GM12878 (cell line): ENCODE data around the gene SNAPC4. TPM values are rescaled to one million over a fixed set of nuclear protein-coding genes. Genes with fewer than 3 reads are reported as not detected.

Experiments
- ATAC-seq: fragments of 200-7000 bp; cut with Tn5 transposase; 3 replicates; pipeline ENCODE4 v1.9.1; 2020; ENCODE audit warnings: mild to moderate bottlenecking, moderate library complexity
- BruUV-seq: library from RNA; stranded (reverse); fragments of 400-500 nt; replicated peaks from 2 replicates; lab custom pipeline; 2021; lab: Mats Ljungman, UMichigan
- CTCF ChIA-PET: fragments of 300-600 bp; sonication (Branson Sonifier 250); formaldehyde crosslinking; extraction: SDS; loops from one replicate; lab custom pipeline; 2021; ENCODE audit warnings: inconsistent platforms; lab: Yijun Ruan, JAX
- POLR2A ChIA-PET: fragments of 350-600 bp; formaldehyde crosslinking; extraction: SDS; loops from one replicate; lab custom pipeline; 2021; ENCODE audit warnings: inconsistent platforms; lab: Charles Lee
- RAD21 ChIA-PET: fragments of 300-600 bp; sonication (Branson Sonifier 250); formaldehyde crosslinking; loops from one replicate; lab custom pipeline; 2023; ENCODE audit warnings: antibody characterized with exemption; ENCODE audit not compliant: unreplicated experiment; lab: Charles Lee
- SMC1A ChIA-PET: fragments of 300-600 bp; sonication (Branson Sonifier 250); formaldehyde crosslinking; loops from one replicate; lab custom pipeline; 2023; ENCODE audit not compliant: unreplicated experiment, uncharacterized antibody; lab: Charles Lee
- DNase-seq: peaks from one replicate; pipeline ENCODE4 v3.0.0-alpha.2; 2011; ENCODE audit warnings: low read depth, low spot score
- FAIRE-seq: peaks from 3 replicates; lab custom pipeline; 2011; peaks lifted over from hg19 to GRCh38; lab: Jason Lieb, UNC
- H2AFZ ChIP-seq: 2 replicates; pipeline ENCODE4 v1.6.0; 2011; ENCODE audit warnings: low read depth, low read length, control low read depth; ENCODE audit not compliant: control insufficient read depth
- H3K27ac ChIP-seq: 2 replicates; pipeline ENCODE4 v1.5.1; 2011; ENCODE audit warnings: control low read depth; ENCODE audit not compliant: control insufficient read depth, insufficient read depth
- H3K27me3 ChIP-seq, 2 experiments: replicated peaks in 1 of 2; 2 replicates each; pipeline versions ENCODE4 v1.6.0 to v1.6.1; 2011; ENCODE audit warnings: low read length in 1 of 2; ENCODE audit not compliant: control insufficient read depth in 2 of 2, insufficient read depth in 2 of 2
- H3K36me3 ChIP-seq, 2 experiments: 2 replicates each; pipeline ENCODE4 v1.5.1; 2011; ENCODE audit warnings: low read length in 1 of 2; ENCODE audit not compliant: control insufficient read depth in 2 of 2, insufficient read depth in 2 of 2
- H3K4me1 ChIP-seq: 2 replicates; pipeline ENCODE4 v1.6.1; 2011; ENCODE audit warnings: mild to moderate bottlenecking, low read length, moderate library complexity, mixed read lengths; ENCODE audit not compliant: control insufficient read depth, insufficient read depth
- H3K4me2 ChIP-seq: 2 replicates; pipeline ENCODE4 v1.6.0; 2011; ENCODE audit warnings: control low read depth; ENCODE audit not compliant: control insufficient read depth, insufficient read depth
- H3K4me3 ChIP-seq: fragments of 200-600 bp; sonication (generic); 2 replicates; pipeline ENCODE4 v1.5.1; 2016
- H3K79me2 ChIP-seq: 2 replicates; pipeline ENCODE4 v1.6.0; 2011; ENCODE audit warnings: low read length; ENCODE audit not compliant: control insufficient read depth, insufficient read depth
- H3K9ac ChIP-seq: 2 replicates; pipeline ENCODE4 v1.8.0; 2011; ENCODE audit warnings: low read length, control low read depth, mixed read lengths; ENCODE audit not compliant: control insufficient read depth, insufficient read depth
- H3K9me3 ChIP-seq: replicated peaks from 3 replicates; pipeline ENCODE4 v1.5.1; 2011; ENCODE audit warnings: mild to moderate bottlenecking, low read length; ENCODE audit not compliant: control insufficient read depth, insufficient read depth
- H4K20me1 ChIP-seq: 2 replicates; pipeline ENCODE4 v1.6.0; 2011; ENCODE audit not compliant: control insufficient read depth, insufficient read depth
- BACH1 ChIP-seq: fragments of 450-650 bp; IDR thresholded peaks from 2 replicates; pipeline ENCODE4 v1.6.1; 2017; ENCODE audit warnings: mild to moderate bottlenecking, borderline replicate concordance
- CREM ChIP-seq: IDR thresholded peaks from 2 replicates; pipeline ENCODE4 v1.6.1; 2014; ENCODE audit warnings: antibody characterized with exemption, low read depth
- EP300 ChIP-seq, 2 experiments: fragments of 150-350 bp in 1 of 2; IDR thresholded peaks; 2 replicates each; pipeline ENCODE4 v1.6.1; 2011 to 2012; ENCODE audit warnings: low read depth in 2 of 2, low read length in 2 of 2, borderline replicate concordance in 1 of 2, improper control_type of control experiment in 1 of 2, inconsistent platforms in 1 of 2; ENCODE audit not compliant: control insufficient read depth in 1 of 2
- ETV6 ChIP-seq, 2 experiments: fragments of 450-650 bp in 1 of 2; IDR thresholded peaks in 1 of 2; conservative IDR thresholded peaks in 1 of 2; 2 replicates each; pipeline ENCODE4 v1.6.1; 2014; ENCODE audit warnings: antibody characterized with exemption in 1 of 2, borderline replicate concordance in 1 of 2, low read depth in 1 of 2, mild to moderate bottlenecking in 1 of 2, moderate library complexity in 1 of 2
- EZH2 ChIP-seq: IDR thresholded peaks from 2 replicates; pipeline ENCODE4 v1.6.1; 2012; ENCODE audit warnings: low read depth, mild to moderate bottlenecking, control low read depth, inconsistent platforms, low read length, borderline replicate concordance; ENCODE audit not compliant: control insufficient read depth
- HDAC2 ChIP-seq: fragments of 200-600 bp; sonication (generic); IDR thresholded peaks from 2 replicates; pipeline ENCODE4 v1.6.1; 2017
- HDGF ChIP-seq: fragments of 450-650 bp; IDR thresholded peaks from 2 replicates; pipeline ENCODE4 v1.6.1; 2016; ENCODE audit warnings: antibody characterized with exemption
- NRF1 ChIP-seq: conservative IDR thresholded peaks from 2 replicates; pipeline ENCODE4 v1.6.1; 2011; ENCODE audit warnings: mild to moderate bottlenecking, low read depth, low read length, improper control_type of control experiment
- RB1 ChIP-seq: fragments of 450-650 bp; formaldehyde crosslinking; IDR thresholded peaks from 2 replicates; pipeline ENCODE4 v1.6.1; 2017; ENCODE audit warnings: mild to moderate bottlenecking, borderline replicate concordance
- SMC3 ChIP-seq: IDR thresholded peaks from 2 replicates; pipeline ENCODE4 v1.6.1; 2011; ENCODE audit warnings: low read length, improper control_type of control experiment, borderline replicate concordance
- TBL1XR1 ChIP-seq: IDR thresholded peaks from 2 replicates; pipeline ENCODE4 v1.6.1; 2012; ENCODE audit warnings: low read depth, low read length, improper control_type of control experiment
- ZNF217 ChIP-seq: fragments of 450-650 bp; IDR thresholded peaks from 2 replicates; pipeline ENCODE4 v1.6.1; 2017; ENCODE audit warnings: antibody characterized with exemption, mild to moderate bottlenecking
- WGBS: methylation state at CpG from one replicate; pipeline ENCODE4 v1.1.6; 2016; ENCODE audit warnings: low lambda C conversion rate; ENCODE audit not compliant: insufficient replicate concordance, insufficient coverage; ENCODE audit errors: missing lambda C conversion rate; 5-methylcytosine and 5-hydroxymethylcytosine counted together
- in situ Hi-C: fragments of 300-500 bp; cut with MboI; formaldehyde crosslinking; loops from 9 replicates; pipeline ENCODE4 v1.14.3; 2018; ENCODE audit warnings: mixed read lengths
- intact Hi-C: fragments of 100-400 bp; cut with micrococcal nuclease; formaldehyde crosslinking; loops from one replicate; pipeline ENCODE4 v1.14.2; 2022; ENCODE audit not compliant: unreplicated experiment
- polyA plus RNA-seq, 11 experiments: library from polyadenylated mRNA; depleted of rRNA in 4 of 11; unstranded in 6 of 11; stranded (reverse) in 5 of 11; fragments of >200 nt; fragmentation: Nextera tagmentation in 4 of 11; fragmentation: Illumina TruSeq in 1 of 11; extraction: Ambion mirVana in 4 of 11; extraction: Trizol in 1 of 11; gene quantifications; 1 replicate in 1 of 11; 2 replicates in 10 of 11; pipeline versions ENCODE4 v1.2.1 to v1.2.3, GENCODE V29; 2011 to 2016; ENCODE audit warnings: inconsistent platforms in 2 of 11, missing spikeins in 2 of 11, low read depth in 1 of 11
- total RNA-seq, 4 experiments: library from RNA; depleted of rRNA in 3 of 4; stranded (reverse); fragments of >200 nt in 3 of 4; fragmentation: Illumina TruSeq in 1 of 4; extraction: Trizol in 1 of 4; gene quantifications; 2 replicates each; pipeline versions ENCODE4 v1.2.1 to v1.2.3, GENCODE V29; 2013 to 2021
- TF ChIP-seq, protein P1 (sequence below): fragments of 450-650 bp; IDR thresholded peaks from 2 replicates; pipeline ENCODE4 v1.6.1; 2017; ENCODE audit warnings: low read depth, mild to moderate bottlenecking, moderate library complexity
- TF ChIP-seq, protein P2 (sequence below): fragments of 450-650 bp; IDR thresholded peaks from 2 replicates; pipeline ENCODE4 v1.6.1; 2017; ENCODE audit warnings: antibody characterized with exemption, mild to moderate bottlenecking, moderate library complexity
- TF ChIP-seq, protein P3 (sequence below): fragments of 450-650 bp; IDR thresholded peaks from 2 replicates; pipeline ENCODE4 v1.6.1; 2018; ENCODE audit warnings: mild to moderate bottlenecking, low read depth, moderate library complexity; ENCODE audit not compliant: partially characterized antibody

The SNAPC4 gene
- total and polyA plus RNA-seq, 10 of the 15 experiments (the other 5 are each of a cell fraction or from before 2014, with no cell fraction given) = 0.42 to 19.8 (median 7.0) TPM

DNA sequence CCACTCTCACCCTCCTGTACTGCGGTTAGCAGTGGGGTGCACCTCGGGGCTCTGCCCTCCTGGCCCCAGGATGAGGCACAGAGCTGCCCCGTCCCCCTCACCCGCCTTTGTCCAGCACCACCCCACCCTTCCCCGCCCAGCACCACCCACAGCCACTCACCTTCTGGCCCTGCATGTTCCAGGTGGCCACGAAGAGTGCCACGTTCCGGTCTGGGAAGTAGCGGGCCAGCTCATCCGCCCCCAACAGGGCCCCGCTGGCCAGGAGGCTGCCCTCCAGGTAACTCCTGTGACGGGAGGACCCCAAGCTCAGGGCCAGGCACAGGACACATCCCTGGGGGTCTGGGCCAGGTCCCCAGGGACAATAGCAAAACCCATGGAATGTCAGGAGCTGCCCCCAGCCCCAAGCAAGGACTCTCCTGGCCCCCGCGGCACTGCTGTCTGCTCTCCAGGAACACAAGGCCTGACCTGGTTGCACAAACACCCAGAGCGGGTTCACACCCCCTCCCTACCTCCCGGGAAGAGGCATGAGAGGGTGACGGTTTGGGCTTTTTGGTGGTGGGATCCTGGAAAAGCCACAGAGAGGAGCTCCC is 34.7 kb upstream of the SNAPC4 start:
- intact Hi-C loops (no loop called here), in situ Hi-C loops (no loop called here)
- RAD21 ChIA-PET = no interaction called here
- TF ChIP-seq BACH1 (no peak), ZNF217 (no peak), HDAC2 (no peak), SMC3 (no peak), ETV6 (conservative IDR thresholded peaks at IDR 0.05 in 1 of 2, IDR thresholded peaks at IDR 0.05 in 1 of 2; ENCODE audit: borderline replicate concordance in 1 of 2, low read depth in 1 of 2) (no peak), RB1 (no peak), HDGF (no peak), TBL1XR1 (no peak), EZH2 (no peak), EP300 (IDR thresholded peaks at IDR 0.05; ENCODE audit: borderline replicate concordance in 1 of 2, control insufficient read depth in 1 of 2, low read depth in 2 of 2, low read length in 2 of 2) (no peak), CREM (no peak), NRF1 (no peak)
- TF ChIP-seq, protein P1, sequence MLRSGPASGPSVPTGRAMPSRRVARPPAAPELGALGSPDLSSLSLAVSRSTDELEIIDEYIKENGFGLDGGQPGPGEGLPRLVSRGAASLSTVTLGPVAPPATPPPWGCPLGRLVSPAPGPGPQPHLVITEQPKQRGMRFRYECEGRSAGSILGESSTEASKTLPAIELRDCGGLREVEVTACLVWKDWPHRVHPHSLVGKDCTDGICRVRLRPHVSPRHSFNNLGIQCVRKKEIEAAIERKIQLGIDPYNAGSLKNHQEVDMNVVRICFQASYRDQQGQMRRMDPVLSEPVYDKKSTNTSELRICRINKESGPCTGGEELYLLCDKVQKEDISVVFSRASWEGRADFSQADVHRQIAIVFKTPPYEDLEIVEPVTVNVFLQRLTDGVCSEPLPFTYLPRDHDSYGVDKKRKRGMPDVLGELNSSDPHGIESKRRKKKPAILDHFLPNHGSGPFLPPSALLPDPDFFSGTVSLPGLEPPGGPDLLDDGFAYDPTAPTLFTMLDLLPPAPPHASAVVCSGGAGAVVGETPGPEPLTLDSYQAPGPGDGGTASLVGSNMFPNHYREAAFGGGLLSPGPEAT = no peak
- TF ChIP-seq, protein P2, sequence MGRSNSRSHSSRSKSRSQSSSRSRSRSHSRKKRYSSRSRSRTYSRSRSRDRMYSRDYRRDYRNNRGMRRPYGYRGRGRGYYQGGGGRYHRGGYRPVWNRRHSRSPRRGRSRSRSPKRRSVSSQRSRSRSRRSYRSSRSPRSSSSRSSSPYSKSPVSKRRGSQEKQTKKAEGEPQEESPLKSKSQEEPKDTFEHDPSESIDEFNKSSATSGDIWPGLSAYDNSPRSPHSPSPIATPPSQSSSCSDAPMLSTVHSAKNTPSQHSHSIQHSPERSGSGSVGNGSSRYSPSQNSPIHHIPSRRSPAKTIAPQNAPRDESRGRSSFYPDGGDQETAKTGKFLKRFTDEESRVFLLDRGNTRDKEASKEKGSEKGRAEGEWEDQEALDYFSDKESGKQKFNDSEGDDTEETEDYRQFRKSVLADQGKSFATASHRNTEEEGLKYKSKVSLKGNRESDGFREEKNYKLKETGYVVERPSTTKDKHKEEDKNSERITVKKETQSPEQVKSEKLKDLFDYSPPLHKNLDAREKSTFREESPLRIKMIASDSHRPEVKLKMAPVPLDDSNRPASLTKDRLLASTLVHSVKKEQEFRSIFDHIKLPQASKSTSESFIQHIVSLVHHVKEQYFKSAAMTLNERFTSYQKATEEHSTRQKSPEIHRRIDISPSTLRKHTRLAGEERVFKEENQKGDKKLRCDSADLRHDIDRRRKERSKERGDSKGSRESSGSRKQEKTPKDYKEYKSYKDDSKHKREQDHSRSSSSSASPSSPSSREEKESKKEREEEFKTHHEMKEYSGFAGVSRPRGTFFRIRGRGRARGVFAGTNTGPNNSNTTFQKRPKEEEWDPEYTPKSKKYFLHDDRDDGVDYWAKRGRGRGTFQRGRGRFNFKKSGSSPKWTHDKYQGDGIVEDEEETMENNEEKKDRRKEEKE = no peak
- TF ChIP-seq, protein P3, sequence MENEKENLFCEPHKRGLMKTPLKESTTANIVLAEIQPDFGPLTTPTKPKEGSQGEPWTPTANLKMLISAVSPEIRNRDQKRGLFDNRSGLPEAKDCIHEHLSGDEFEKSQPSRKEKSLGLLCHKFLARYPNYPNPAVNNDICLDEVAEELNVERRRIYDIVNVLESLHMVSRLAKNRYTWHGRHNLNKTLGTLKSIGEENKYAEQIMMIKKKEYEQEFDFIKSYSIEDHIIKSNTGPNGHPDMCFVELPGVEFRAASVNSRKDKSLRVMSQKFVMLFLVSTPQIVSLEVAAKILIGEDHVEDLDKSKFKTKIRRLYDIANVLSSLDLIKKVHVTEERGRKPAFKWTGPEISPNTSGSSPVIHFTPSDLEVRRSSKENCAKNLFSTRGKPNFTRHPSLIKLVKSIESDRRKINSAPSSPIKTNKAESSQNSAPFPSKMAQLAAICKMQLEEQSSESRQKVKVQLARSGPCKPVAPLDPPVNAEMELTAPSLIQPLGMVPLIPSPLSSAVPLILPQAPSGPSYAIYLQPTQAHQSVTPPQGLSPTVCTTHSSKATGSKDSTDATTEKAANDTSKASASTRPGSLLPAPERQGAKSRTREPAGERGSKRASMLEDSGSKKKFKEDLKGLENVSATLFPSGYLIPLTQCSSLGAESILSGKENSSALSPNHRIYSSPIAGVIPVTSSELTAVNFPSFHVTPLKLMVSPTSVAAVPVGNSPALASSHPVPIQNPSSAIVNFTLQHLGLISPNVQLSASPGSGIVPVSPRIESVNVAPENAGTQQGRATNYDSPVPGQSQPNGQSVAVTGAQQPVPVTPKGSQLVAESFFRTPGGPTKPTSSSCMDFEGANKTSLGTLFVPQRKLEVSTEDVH = no peak
- 97% methylated on average over 15 of the region's 17 CpGs for WGBS
- Histone ChIP-seq H3K27ac (no peak overlapping the region), H3K4me1 (peaks cover 6% of the 10 kb centered on the region; the same call in 1 of the 2 replicates), H3K4me3 (no peak overlapping the region), H3K9me3 (no peaks in the 10 kb centered on the region), H3K36me3 (peaks cover 0 to 12% of the 10 kb centered on the region in 2 experiments; a peak in 3 of 4 replicates), H3K79me2 (peaks cover 40% of the 10 kb centered on the region), H3K4me2 (no peak overlapping the region), H4K20me1 (no peaks in the 10 kb centered on the region), H3K27me3 (no peaks in the 10 kb centered on the region), H3K9ac (no peak overlapping the region), H2AFZ (no peak overlapping the region)
- POLR2A ChIA-PET = no interaction called here
- no TSS peak for BruUV-seq
- SMC1A ChIA-PET = no interaction called here
- DNase-seq (no peak), FAIRE-seq (no peak), ATAC-seq (no peak)
- CTCF ChIA-PET = interaction anchor here (1.6 kb wide), 1 partner anchor 46 kb away, joined by 4 read pairs; no protein-coding TSS in a partner anchor
